ENCODE results near the gene TSPEAR. TPM values are rescaled to one million over a fixed set of nuclear protein-coding genes. Genes with fewer than 3 reads are reported as not detected.

The TSPEAR gene
- total RNA-seq, 6 experiments from 2014 or later, result not detected

- no peak for DNase-seq
- Mint-ChIP-seq H3K27me3 (ENCODE audit: insufficient read depth) (peaks cover 7% of the 10 kb centered on the region), H3K4me3 (no peak overlapping the region), H3K4me1 (ENCODE audit: low read depth) (no peaks in the 10 kb centered on the region), H3K36me3 (ENCODE audit: low read depth) (no peaks in the 10 kb centered on the region; the same call in 1 of the 2 replicates), H3K9me3 (peaks cover 36% of the 10 kb centered on the region), H3K27ac (no peak overlapping the region)
- no peak for TF ChIP-seq CTCF (IDR thresholded peaks at IDR 0.05)
Observed at GRCh38 chr21:44514218-44514520, 197.2 kb downstream of the TSPEAR start.

GRCh38 chr21:44513389-44514217, 197.8 kb downstream of the TSPEAR start:
- Mint-ChIP-seq H3K9me3 (peaks cover 32% of the 10 kb centered on the region), H3K4me1 (ENCODE audit: low read depth) (no peaks in the 10 kb centered on the region), H3K4me3 (no peak overlapping the region), H3K36me3 (ENCODE audit: low read depth) (no peaks in the 10 kb centered on the region; the same call in 1 of the 2 replicates), H3K27me3 (ENCODE audit: insufficient read depth) (peaks cover 7% of the 10 kb centered on the region), H3K27ac (no peak overlapping the region)
- DNase-seq, result no peak
- TF ChIP-seq CTCF (IDR thresholded peaks at IDR 0.05), result no peak

- Mint-ChIP-seq H3K36me3 (ENCODE audit: low read depth) (no peaks in the 10 kb centered on the region; the same call in 1 of the 2 replicates), H3K4me3 (no peak overlapping the region), H3K9me3 (peaks cover 27% of the 10 kb centered on the region), H3K27ac (no peak overlapping the region), H3K27me3 (ENCODE audit: insufficient read depth) (peaks cover 7% of the 10 kb centered on the region), H3K4me1 (ENCODE audit: low read depth) (no peaks in the 10 kb centered on the region)
- no peak for TF ChIP-seq CTCF (IDR thresholded peaks at IDR 0.05)
- no peak for DNase-seq
Observed at GRCh38 chr21:44512496-44513388, 198.6 kb downstream of the TSPEAR start.

- TF ChIP-seq CTCF (IDR thresholded peaks at IDR 0.05), result no peak
- H3K36me3 Mint-ChIP-seq (ENCODE audit: low read depth), result no peaks in the 10 kb centered on the region; the same call in 1 of the 2 replicates
- peaks cover 7% of the 10 kb centered on the region for H3K27me3 Mint-ChIP-seq (ENCODE audit: insufficient read depth)
- no peak overlapping the region for H3K4me3 Mint-ChIP-seq
- no peak overlapping the region for H3K27ac Mint-ChIP-seq
- no peaks in the 10 kb centered on the region for H3K4me1 Mint-ChIP-seq (ENCODE audit: low read depth)
- H3K9me3 Mint-ChIP-seq, result peaks cover 21% of the 10 kb centered on the region
- no peak for DNase-seq
Observed at GRCh38 chr21:44511938-44512275, 199.5 kb downstream of the TSPEAR start.

GRCh38 chr21:44511219-44511937, 200.0 kb downstream of the TSPEAR start:
- H3K36me3 Mint-ChIP-seq (ENCODE audit: low read depth), result no peaks in the 10 kb centered on the region
- no peak overlapping the region for H3K27ac Mint-ChIP-seq
- no peaks in the 10 kb centered on the region for H3K4me1 Mint-ChIP-seq (ENCODE audit: low read depth)
- DNase-seq, result no peak
- H3K9me3 Mint-ChIP-seq, result peaks cover 17% of the 10 kb centered on the region
- H3K27me3 Mint-ChIP-seq (ENCODE audit: insufficient read depth), result peaks cover 7% of the 10 kb centered on the region
- TF ChIP-seq CTCF (IDR thresholded peaks at IDR 0.05), result no peak
- no peak overlapping the region for H3K4me3 Mint-ChIP-seq
